ENCODE measurements around the gene CRTC1.
A peak's percentile ranks its signal among the peaks of the same experiment; 100 is the strongest.

CRTC1 gene

GRCh38 chr19:18647807-18648206, 35.7 kb upstream of the CRTC1 start:
- no peak for DNase-seq (ENCODE audit: low read depth)
- no peak overlapping the region for H3K4me3 ChIP-seq (ENCODE audit: low read length)
- no peak for TF ChIP-seq CTCF (IDR thresholded peaks at IDR 0.05; ENCODE audit: insufficient read depth, low read depth, low read length, missing control alignments)

- TF ChIP-seq CTCF (IDR thresholded peaks at IDR 0.05; ENCODE audit: insufficient read depth, low read depth, low read length, missing control alignments) = no peak
- no peak overlapping the region for H3K4me3 ChIP-seq (ENCODE audit: low read length)
- DNase-seq (ENCODE audit: low read depth) = no peak
Observed at GRCh38 chr19:18648973-18649315, 34.5 kb upstream of the CRTC1 start.

- peak; percentile 71 for DNase-seq (ENCODE audit: low read depth)
- TF ChIP-seq CTCF (IDR thresholded peaks at IDR 0.05; ENCODE audit: insufficient read depth, low read depth, low read length, missing control alignments) = no peak
- H3K4me3 ChIP-seq (ENCODE audit: low read length) = no peak overlapping the region
Observed at GRCh38 chr19:18649371-18650020, 34.0 kb upstream of the CRTC1 start.

- TF ChIP-seq CTCF (IDR thresholded peaks at IDR 0.05; ENCODE audit: insufficient read depth, low read depth, low read length, missing control alignments) = no peak
- H3K4me3 ChIP-seq (ENCODE audit: low read length) = no peak overlapping the region
- no peak for DNase-seq (ENCODE audit: low read depth)
Observed at GRCh38 chr19:18650021-18650390, 33.5 kb upstream of the CRTC1 start.

GRCh38 chr19:18650468-18651041, 32.9 kb upstream of the CRTC1 start:
- no peak overlapping the region for H3K4me3 ChIP-seq (ENCODE audit: low read length)
- no peak for DNase-seq (ENCODE audit: low read depth)
- TF ChIP-seq CTCF (IDR thresholded peaks at IDR 0.05; ENCODE audit: insufficient read depth, low read depth, low read length, missing control alignments) = no peak

GRCh38 chr19:18651300-18651699, 32.2 kb upstream of the CRTC1 start:
- no peak for DNase-seq (ENCODE audit: low read depth)
- H3K4me3 ChIP-seq (ENCODE audit: low read length) = no peak overlapping the region
- TF ChIP-seq CTCF (IDR thresholded peaks at IDR 0.05; ENCODE audit: insufficient read depth, low read depth, low read length, missing control alignments) = no peak

GRCh38 chr19:18651733-18652132, 31.7 kb upstream of the CRTC1 start:
- no peak for TF ChIP-seq CTCF (IDR thresholded peaks at IDR 0.05; ENCODE audit: insufficient read depth, low read depth, low read length, missing control alignments)
- no peak overlapping the region for H3K4me3 ChIP-seq (ENCODE audit: low read length)
- peak; percentile 28 for DNase-seq (ENCODE audit: low read depth)

Measured in epithelial cell of esophagus (primary cell).